ENCODE results near the gene PNLIPRP1. TPM values are rescaled to one million over a fixed set of nuclear protein-coding genes. Genes with fewer than 3 reads are reported as not detected.

Gene PNLIPRP1
- total RNA-seq, 1 experiment from 2014 or later = not detected

DNA sequence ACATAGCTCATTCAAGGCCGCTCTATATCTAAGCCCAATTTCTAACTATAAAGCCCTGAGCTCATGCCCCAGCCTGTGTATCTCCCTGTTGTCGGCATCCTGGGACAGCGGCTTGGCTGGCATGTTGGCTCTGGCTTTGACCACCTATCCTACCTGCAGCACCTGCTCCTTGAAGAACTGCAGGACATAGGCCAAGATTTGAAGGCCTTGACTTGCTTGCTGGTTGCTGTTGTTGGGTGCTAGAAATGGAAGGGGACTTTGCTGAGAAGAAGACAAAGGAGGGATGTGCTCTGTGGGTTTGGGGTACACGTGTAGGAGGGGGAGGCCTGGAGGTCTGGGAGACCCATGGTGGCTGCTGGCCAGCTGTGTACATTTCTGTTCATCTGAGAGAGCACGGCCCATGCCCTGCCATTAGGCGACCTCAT is 41.1 kb downstream of the PNLIPRP1 start:
- H3K9me3 ChIP-seq (ENCODE audit: insufficient read depth, low read depth) = no peaks in the 10 kb centered on the region
- H4K20me1 ChIP-seq (ENCODE audit: insufficient read depth) = no peaks in the 10 kb centered on the region
- no peak overlapping the region for H3K27ac ChIP-seq
- intact Hi-C loops (cut with micrococcal nuclease; ENCODE audit: unreplicated experiment) = no loop called here
- no peak overlapping the region for H3K4me2 ChIP-seq
- peaks cover 24% of the 10 kb centered on the region for H3K27me3 ChIP-seq (ENCODE audit: insufficient read depth, low read depth)
- POLR2A ChIA-PET (ENCODE audit: unreplicated experiment) = no interaction called here
- CTCF ChIA-PET = no interaction called here
- no peak for TF ChIP-seq EZH2 (IDR thresholded peaks at IDR 0.05; ENCODE audit: low read depth)
- TF ChIP-seq, protein P1, sequence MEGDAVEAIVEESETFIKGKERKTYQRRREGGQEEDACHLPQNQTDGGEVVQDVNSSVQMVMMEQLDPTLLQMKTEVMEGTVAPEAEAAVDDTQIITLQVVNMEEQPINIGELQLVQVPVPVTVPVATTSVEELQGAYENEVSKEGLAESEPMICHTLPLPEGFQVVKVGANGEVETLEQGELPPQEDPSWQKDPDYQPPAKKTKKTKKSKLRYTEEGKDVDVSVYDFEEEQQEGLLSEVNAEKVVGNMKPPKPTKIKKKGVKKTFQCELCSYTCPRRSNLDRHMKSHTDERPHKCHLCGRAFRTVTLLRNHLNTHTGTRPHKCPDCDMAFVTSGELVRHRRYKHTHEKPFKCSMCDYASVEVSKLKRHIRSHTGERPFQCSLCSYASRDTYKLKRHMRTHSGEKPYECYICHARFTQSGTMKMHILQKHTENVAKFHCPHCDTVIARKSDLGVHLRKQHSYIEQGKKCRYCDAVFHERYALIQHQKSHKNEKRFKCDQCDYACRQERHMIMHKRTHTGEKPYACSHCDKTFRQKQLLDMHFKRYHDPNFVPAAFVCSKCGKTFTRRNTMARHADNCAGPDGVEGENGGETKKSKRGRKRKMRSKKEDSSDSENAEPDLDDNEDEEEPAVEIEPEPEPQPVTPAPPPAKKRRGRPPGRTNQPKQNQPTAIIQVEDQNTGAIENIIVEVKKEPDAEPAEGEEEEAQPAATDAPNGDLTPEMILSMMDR (conservative IDR thresholded peaks at IDR 0.05) = no peak
- no peaks in the 10 kb centered on the region for H3K79me2 ChIP-seq (ENCODE audit: low read depth)
- H2AFZ ChIP-seq = no peak overlapping the region
- no peaks in the 10 kb centered on the region for H3F3A ChIP-seq (ENCODE audit: insufficient read depth, low read depth)
- H3K4me1 ChIP-seq (replicated peaks; ENCODE audit: insufficient read depth) = no peaks in the 10 kb centered on the region
- H3K9me2 ChIP-seq (ENCODE audit: insufficient read depth) = no peaks in the 10 kb centered on the region
- H3K4me3 ChIP-seq = no peak overlapping the region
- DNase-seq = no peak
- no TSS peak for BruUV-seq (replicated peaks)
- no peaks in the 10 kb centered on the region for H3K36me3 ChIP-seq (ENCODE audit: low read depth)

DNA sequence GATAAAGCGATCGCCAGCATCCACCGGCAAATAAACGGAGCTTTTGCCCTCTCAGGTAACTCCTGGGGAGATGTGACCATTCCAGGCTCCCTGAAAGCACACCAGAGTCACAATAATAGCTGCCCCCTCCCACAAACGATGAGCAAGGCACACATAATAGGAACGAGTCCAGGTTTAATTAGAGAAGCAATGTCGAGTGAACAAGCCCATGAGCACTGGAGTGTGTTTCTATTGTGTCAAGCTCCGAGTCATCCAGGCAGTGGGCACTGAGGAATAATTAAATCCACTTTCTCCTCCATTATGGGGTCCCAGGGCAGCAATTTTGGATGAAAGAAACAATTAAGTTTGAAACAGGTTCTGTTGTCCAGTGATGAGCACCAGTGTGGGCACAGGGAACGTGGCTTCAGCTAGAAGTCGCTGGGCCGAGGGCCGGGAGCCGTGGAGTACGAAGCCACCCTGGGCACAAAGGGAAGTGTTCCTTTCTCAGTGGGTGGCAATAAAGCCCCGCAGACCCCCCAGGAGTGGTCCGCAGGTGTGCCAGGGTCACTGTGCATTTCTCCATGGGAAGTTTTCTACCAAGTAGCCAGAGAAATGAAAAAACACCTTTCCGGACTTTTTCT is 41.9 kb downstream of the PNLIPRP1 start:
- Histone ChIP-seq H2AFZ (no peak overlapping the region), H4K20me1 (ENCODE audit: insufficient read depth) (no peaks in the 10 kb centered on the region), H3K4me2 (no peak overlapping the region), H3K79me2 (ENCODE audit: low read depth) (no peaks in the 10 kb centered on the region), H3K4me3 (no peak overlapping the region), H3K9me3 (ENCODE audit: insufficient read depth, low read depth) (no peaks in the 10 kb centered on the region), H3K4me1 (replicated peaks; ENCODE audit: insufficient read depth) (no peaks in the 10 kb centered on the region), H3K36me3 (ENCODE audit: low read depth) (no peaks in the 10 kb centered on the region), H3K27me3 (ENCODE audit: insufficient read depth, low read depth) (peaks cover 24% of the 10 kb centered on the region), H3K27ac (no peak overlapping the region), H3K9me2 (ENCODE audit: insufficient read depth) (no peaks in the 10 kb centered on the region), H3F3A (ENCODE audit: insufficient read depth, low read depth) (no peaks in the 10 kb centered on the region)
- DNase-seq = no peak
- CTCF ChIA-PET = no interaction called here
- TF ChIP-seq EZH2 (IDR thresholded peaks at IDR 0.05; ENCODE audit: low read depth) = no peak
- TF ChIP-seq, protein P1 (conservative IDR thresholded peaks at IDR 0.05) = no peak
- intact Hi-C loops (cut with micrococcal nuclease; ENCODE audit: unreplicated experiment) = no loop called here
- BruUV-seq (replicated peaks) = no TSS peak
- POLR2A ChIA-PET (ENCODE audit: unreplicated experiment) = no interaction called here

DNA sequence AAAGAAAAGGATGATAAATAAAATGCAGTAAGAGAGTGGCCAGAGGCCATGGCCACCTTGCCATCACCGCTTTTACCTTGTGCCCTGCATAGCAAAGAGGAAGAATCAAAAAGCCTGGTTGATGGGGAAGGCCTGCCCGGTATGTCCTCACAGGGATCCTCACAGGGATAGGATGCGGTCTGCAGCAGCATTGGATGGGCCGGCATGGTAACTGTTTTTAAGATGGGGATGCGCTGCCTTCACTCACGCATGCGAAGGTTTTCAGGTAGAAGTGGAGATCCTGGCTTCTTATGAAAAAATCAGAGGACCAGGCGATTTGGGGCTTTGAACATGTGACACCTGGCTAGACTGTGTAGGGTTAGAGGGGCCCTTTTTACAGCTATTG is 42.4 kb downstream of the PNLIPRP1 start:
- TF ChIP-seq, protein P1 (conservative IDR thresholded peaks at IDR 0.05) = no peak
- TF ChIP-seq EZH2 (IDR thresholded peaks at IDR 0.05; ENCODE audit: low read depth) = no peak
- Histone ChIP-seq H3K79me2 (ENCODE audit: low read depth) (no peaks in the 10 kb centered on the region), H3K4me1 (replicated peaks; ENCODE audit: insufficient read depth) (no peaks in the 10 kb centered on the region), H3F3A (ENCODE audit: insufficient read depth, low read depth) (no peaks in the 10 kb centered on the region), H3K9me3 (ENCODE audit: insufficient read depth, low read depth) (no peaks in the 10 kb centered on the region), H3K4me2 (no peak overlapping the region), H2AFZ (no peak overlapping the region), H4K20me1 (ENCODE audit: insufficient read depth) (no peaks in the 10 kb centered on the region), H3K4me3 (no peak overlapping the region), H3K9me2 (ENCODE audit: insufficient read depth) (no peaks in the 10 kb centered on the region), H3K27me3 (ENCODE audit: insufficient read depth, low read depth) (peaks cover 24% of the 10 kb centered on the region), H3K27ac (no peak overlapping the region), H3K36me3 (ENCODE audit: low read depth) (no peaks in the 10 kb centered on the region)
- POLR2A ChIA-PET (ENCODE audit: unreplicated experiment) = no interaction called here
- no peak for DNase-seq
- CTCF ChIA-PET = no interaction called here
- intact Hi-C loops (cut with micrococcal nuclease; ENCODE audit: unreplicated experiment) = no loop called here
- no TSS peak for BruUV-seq (replicated peaks)
